H1 (cell line): ENCODE data around the gene FRRS1L. TPM values are rescaled to one million over a fixed set of nuclear protein-coding genes. Genes with fewer than 3 reads are reported as not detected.

ENCODE experiments used
- CTCF ChIA-PET: fragments of 300-600 bp; sonication (Branson Sonifier 250); formaldehyde crosslinking; loops from one replicate; lab custom pipeline; 2021; ENCODE audit not compliant: partially characterized antibody; lab: Charles Lee
- POLR2A ChIA-PET: fragments of 300-600 bp; sonication (Branson Sonifier 250); formaldehyde crosslinking; loops from one replicate; lab custom pipeline; 2021; ENCODE audit warnings: inconsistent platforms; ENCODE audit not compliant: partially characterized antibody; lab: Charles Lee
- DNase-seq, 2 experiments: peaks; one replicate each; pipeline versions ENCODE4 v3.0.0 to v3.0.0-alpha.2; 2010 to 2022; ENCODE audit warnings: low spot score in 2 of 2, low read depth in 1 of 2, mixed read lengths in 1 of 2
- FAIRE-seq: peaks from 2 replicates; lab custom pipeline; 2011; peaks lifted over from hg19 to GRCh38; lab: Jason Lieb, UNC
- H2AFZ ChIP-seq: 2 replicates; pipeline ENCODE4 v1.8.1; 2012; ENCODE audit warnings: low read length, inconsistent platforms
- H2AK5ac ChIP-seq: 2 replicates; pipeline ENCODE4 v1.6.1; 2013; ENCODE audit warnings: low read depth, low read length
- H2BK120ac ChIP-seq: replicated peaks from 2 replicates; pipeline ENCODE3; 2013; ENCODE audit warnings: low read depth, low read length, inconsistent platforms
- H2BK12ac ChIP-seq: 2 replicates; pipeline ENCODE4 v1.6.1; 2013; ENCODE audit warnings: low read depth, low read length
- H2BK15ac ChIP-seq: 2 replicates; pipeline ENCODE4 v1.6.1; 2013; ENCODE audit warnings: low read length
- H2BK20ac ChIP-seq: 2 replicates; pipeline ENCODE4 v1.6.1; 2013; ENCODE audit warnings: low read length
- H2BK5ac ChIP-seq: 2 replicates; pipeline ENCODE4 v1.6.1; 2013; ENCODE audit warnings: low read depth, low read length
- H3K14ac ChIP-seq: 2 replicates; pipeline ENCODE4 v1.6.1; 2013; ENCODE audit warnings: inconsistent platforms; ENCODE audit not compliant: insufficient read length
- H3K18ac ChIP-seq: 2 replicates; pipeline ENCODE4 v1.6.1; 2013; ENCODE audit warnings: low read length; ENCODE audit errors: extremely low read depth
- H3K23ac ChIP-seq: 2 replicates; pipeline ENCODE4 v1.6.1; 2013; ENCODE audit warnings: inconsistent platforms; ENCODE audit not compliant: insufficient read length
- H3K23me2 ChIP-seq: 2 replicates; pipeline ENCODE4 v1.6.1; 2013; ENCODE audit warnings: low read depth, low read length
- H3K27ac ChIP-seq: 2 replicates; pipeline ENCODE4 v1.6.1; 2011; ENCODE audit warnings: low read depth, low read length, inconsistent platforms
- H3K27me3 ChIP-seq, 4 experiments: replicated peaks in 1 of 4; 1 replicate in 1 of 4; 2 replicates in 3 of 4; pipeline versions ENCODE4 v1.6.1 to v1.8.1; 2011 to 2013; ENCODE audit warnings: low read length in 3 of 4, mild to moderate bottlenecking in 3 of 4, inconsistent platforms in 2 of 4, mixed read lengths in 2 of 4, moderate library complexity in 1 of 4; ENCODE audit not compliant: control insufficient read depth in 3 of 4, insufficient read depth in 3 of 4; ENCODE audit errors: extremely low read depth in 1 of 4
- H3K36me3 ChIP-seq, 4 experiments: 2 replicates each; pipeline versions ENCODE4 v1.6.1 to v1.8.1; 2011 to 2013; ENCODE audit warnings: mild to moderate bottlenecking in 4 of 4, low read length in 3 of 4, moderate library complexity in 2 of 4, control low read depth in 1 of 4, inconsistent platforms in 1 of 4; ENCODE audit not compliant: insufficient read depth in 4 of 4, control insufficient read depth in 2 of 4
- H3K4ac ChIP-seq: replicated peaks from 2 replicates; pipeline ENCODE3; 2013; ENCODE audit warnings: low read length, low read depth, mixed read lengths, inconsistent platforms; ENCODE audit not compliant: insufficient read length
- H3K4me1 ChIP-seq, 4 experiments: replicated peaks in 1 of 4; 1 replicate in 1 of 4; 2 replicates in 3 of 4; pipeline versions ENCODE4 v1.6.1 to v1.8.1; 2011 to 2013; ENCODE audit warnings: low read length in 3 of 4, inconsistent platforms in 2 of 4, mixed read lengths in 1 of 4; ENCODE audit not compliant: insufficient read depth in 4 of 4, control insufficient read depth in 3 of 4
- H3K4me2 ChIP-seq, 2 experiments: 2 replicates each; pipeline versions ENCODE4 v1.6.1 to v1.8.1; 2011 to 2013; ENCODE audit warnings: low read depth in 2 of 2, low read length in 2 of 2, control low read depth in 1 of 2, inconsistent platforms in 1 of 2, mild to moderate bottlenecking in 1 of 2; ENCODE audit not compliant: insufficient read depth in 1 of 2
- H3K4me3 ChIP-seq, 4 experiments: fragments of 200-600, 300-600 bp in 1 of 4; sonication (generic), shearing (Covaris generic), sonication (Bioruptor Twin) in 1 of 4; 2 replicates each; pipeline versions ENCODE4 v1.5.1 to v1.8.1; 2011 to 2016; ENCODE audit warnings: low read length in 4 of 4, low read depth in 3 of 4, control low read depth in 2 of 4, inconsistent platforms in 2 of 4, mild to moderate bottlenecking in 2 of 4, mixed read lengths in 1 of 4, moderate library complexity in 1 of 4; ENCODE audit not compliant: insufficient read depth in 2 of 4; ENCODE audit errors: extremely low read depth in 1 of 4
- H3K56ac ChIP-seq: replicated peaks from 2 replicates; pipeline ENCODE3; 2013; ENCODE audit warnings: low read depth, mild to moderate bottlenecking, mixed read lengths, low read length, inconsistent platforms; ENCODE audit not compliant: insufficient read length
- H3K79me1 ChIP-seq: 2 replicates; pipeline ENCODE4 v1.6.1; 2013; ENCODE audit warnings: low read depth, low read length, control low read depth
- H3K79me2 ChIP-seq, 2 experiments: 2 replicates each; pipeline versions ENCODE4 v1.6.1 to v1.8.1; 2012 to 2013; ENCODE audit warnings: low read length in 2 of 2, mild to moderate bottlenecking in 2 of 2, inconsistent platforms in 1 of 2; ENCODE audit not compliant: insufficient read depth in 2 of 2, control insufficient read depth in 1 of 2
- H3K9ac ChIP-seq, 4 experiments: replicated peaks in 1 of 4; 1 replicate in 1 of 4; 2 replicates in 3 of 4; pipeline versions ENCODE4 v1.6.1 to v1.8.1; 2011 to 2013; ENCODE audit warnings: low read depth in 3 of 4, low read length in 3 of 4, control low read depth in 2 of 4, mild to moderate bottlenecking in 2 of 4, moderate library complexity in 2 of 4, inconsistent platforms in 1 of 4; ENCODE audit errors: extremely low read depth in 1 of 4
- H3K9me3 ChIP-seq, 2 experiments: 2 replicates each; pipeline versions ENCODE4 v1.6.1 to v1.8.1; 2012 to 2013; ENCODE audit warnings: mild to moderate bottlenecking in 2 of 2, moderate library complexity in 2 of 2, control low read depth in 1 of 2, inconsistent platforms in 1 of 2, low read depth in 1 of 2, low read length in 1 of 2, mixed read lengths in 1 of 2; ENCODE audit not compliant: insufficient read depth in 2 of 2
- H4K20me1 ChIP-seq, 2 experiments: replicated peaks in 1 of 2; 2 replicates each; pipeline versions ENCODE3 to v1.8.1; 2011 to 2013; ENCODE audit warnings: inconsistent platforms in 2 of 2, low read length in 2 of 2, mild to moderate bottlenecking in 1 of 2; ENCODE audit not compliant: insufficient read depth in 2 of 2, control insufficient read depth in 1 of 2
- H4K5ac ChIP-seq: 2 replicates; pipeline ENCODE4 v1.6.1; 2013; ENCODE audit warnings: low read length, low read depth, mixed read lengths, inconsistent platforms; ENCODE audit not compliant: insufficient read length
- H4K8ac ChIP-seq: 2 replicates; pipeline ENCODE4 v1.8.0; 2013; ENCODE audit warnings: mild to moderate bottlenecking, moderate library complexity, low read length, inconsistent platforms; ENCODE audit not compliant: insufficient read depth; ENCODE audit errors: extremely low read depth
- H4K91ac ChIP-seq: replicated peaks from 2 replicates; pipeline ENCODE3; 2013; ENCODE audit warnings: low read length, mixed read lengths, inconsistent platforms; ENCODE audit not compliant: insufficient read length
- CBX5 ChIP-seq: fragments of 300-800, 300-1000 bp; sonication (generic); IDR thresholded peaks from 2 replicates; pipeline ENCODE4 v1.7.1; 2016; ENCODE audit warnings: antibody characterized with exemption, low read length, low read depth
- CTBP2 ChIP-seq: IDR thresholded peaks from 2 replicates; pipeline ENCODE4 v1.7.0; 2011; ENCODE audit warnings: borderline replicate concordance, mild to moderate bottlenecking, moderate library complexity, mixed read lengths, low read length; ENCODE audit not compliant: insufficient read depth, insufficient read length
- EGR1 ChIP-seq: IDR thresholded peaks from 2 replicates; pipeline ENCODE4 v1.6.1; 2011; ENCODE audit warnings: low read depth, low read length, borderline replicate concordance
- FOSL1 ChIP-seq: IDR thresholded peaks from 2 replicates; pipeline ENCODE4 v1.6.1; 2011; ENCODE audit warnings: mild to moderate bottlenecking, low read depth, low read length, moderate library complexity; ENCODE audit not compliant: insufficient read depth
- GTF2F1 ChIP-seq: IDR thresholded peaks from 2 replicates; pipeline ENCODE4 v1.6.1; 2012; ENCODE audit warnings: low read depth, low read length, improper control_type of control experiment, borderline replicate concordance
- RAD21 ChIP-seq, 2 experiments: IDR thresholded peaks in 1 of 2; conservative IDR thresholded peaks in 1 of 2; 2 replicates each; pipeline ENCODE4 v1.6.1; 2011; ENCODE audit warnings: low read depth in 2 of 2, low read length in 2 of 2, improper control_type of control experiment in 1 of 2, inconsistent platforms in 1 of 2, mild to moderate bottlenecking in 1 of 2, moderate library complexity in 1 of 2
- RBBP5 ChIP-seq: IDR thresholded peaks from 2 replicates; pipeline ENCODE4 v1.7.1; 2012; ENCODE audit warnings: low read depth, mild to moderate bottlenecking, inconsistent platforms, low read length, moderate library complexity, borderline replicate concordance
- RFX5 ChIP-seq: IDR thresholded peaks from 2 replicates; pipeline ENCODE4 v1.6.1; 2011; ENCODE audit warnings: low read depth, low read length, improper control_type of control experiment, borderline replicate concordance
- RXRA ChIP-seq: IDR thresholded peaks from 2 replicates; pipeline ENCODE4 v1.6.1; 2011; ENCODE audit warnings: low read depth, mild to moderate bottlenecking, low read length, moderate library complexity; ENCODE audit not compliant: insufficient read depth
- SUZ12 ChIP-seq: fragments of 200-600 bp; sonication (generic); IDR thresholded peaks from 2 replicates; pipeline ENCODE4 v1.6.1; 2012; ENCODE audit warnings: mild to moderate bottlenecking, inconsistent platforms, low read length, moderate library complexity, mixed read lengths
- WGBS, 2 experiments: shearing (Covaris generic) in 1 of 2; methylation state at CpG; one replicate each; pipeline versions ENCODE4 v1.1.6 to v1.1.7; 2013 to 2015; ENCODE audit warnings: low lambda C conversion rate in 2 of 2, mixed read lengths in 2 of 2, inconsistent platforms in 1 of 2, low coverage in 1 of 2, missing lambda C conversion rate in 1 of 2; ENCODE audit not compliant: insufficient replicate concordance in 2 of 2, insufficient coverage in 1 of 2, insufficient read length in 1 of 2; ENCODE audit errors: extremely low coverage in 1 of 2, missing lambda C conversion rate in 1 of 2; 5-methylcytosine and 5-hydroxymethylcytosine counted together
- polyA plus RNA-seq, 7 experiments: library from polyadenylated mRNA; depleted of rRNA in 3 of 7; stranded (reverse) in 5 of 7; unstranded in 2 of 7; fragments of >200 nt in 5 of 7; fragments of 200-250 nt in 2 of 7; gene quantifications; 1 replicate in 5 of 7; 2 replicates in 1 of 7; 4 replicates in 1 of 7; pipeline versions ENCODE4 v1.2.1 to v1.2.3, GENCODE V29; 2011 to 2013; ENCODE audit warnings: missing spikeins in 2 of 7, mixed read lengths in 2 of 7
- total RNA-seq: library from RNA; stranded (reverse); fragmentation: NEBNext Ultra II Directional; extraction: Animal tissue kit (Norgen Biotek cat#: 25700); gene quantifications from 2 replicates; pipeline ENCODE4 v1.2.1, GENCODE V29; 2021

FRRS1L gene
- total and polyA plus RNA-seq, 2 of the 8 experiments (the other 6 are each of a cell fraction or from before 2014, with no cell fraction given) = 1.0 to 2.2 TPM

- H3K27me3 ChIP-seq = no peaks in the 10 kb centered on the region
- no peak overlapping the region for H4K91ac ChIP-seq
- no peaks in the 10 kb centered on the region for H3K9me3 ChIP-seq
- no peak overlapping the region for H4K5ac ChIP-seq
- H4K20me1 ChIP-seq = peaks cover 11 to 27% of the 10 kb centered on the region in 2 experiments
- no peak overlapping the region for H2BK120ac ChIP-seq
- no peak for DNase-seq
- H2BK15ac ChIP-seq = no peak overlapping the region
- FAIRE-seq = no peak
- H3K79me1 ChIP-seq = peaks cover 7% of the 10 kb centered on the region
- no peak overlapping the region for H2BK12ac ChIP-seq
- H2AK5ac ChIP-seq = no peak overlapping the region
- H3K27ac ChIP-seq = no peak overlapping the region
- CTCF ChIA-PET = interaction anchor here (1.0 to 1.5 kb wide), 5 partner anchors 13 to 95 kb away, joined by 3 to 5 read pairs (median 3); no protein-coding TSS in a partner anchor
- H3K79me2 ChIP-seq = peaks cover 3 to 93% of the 10 kb centered on the region in 2 experiments; a peak in 3 of 4 replicates
- H4K8ac ChIP-seq = no peak overlapping the region
- no peak for TF ChIP-seq CBX5
- no peak for TF ChIP-seq RAD21 (IDR thresholded peaks at IDR 0.05 in 1 of 2, conservative IDR thresholded peaks at IDR 0.05 in 1 of 2; ENCODE audit: low read depth in 2 of 2, low read length in 2 of 2)
- no peak for TF ChIP-seq FOSL1
- no peak for TF ChIP-seq RXRA
- no peak for TF ChIP-seq SUZ12
- no peak for TF ChIP-seq EGR1
- TF ChIP-seq GTF2F1 = no peak
- TF ChIP-seq RBBP5 = no peak
- no peak for TF ChIP-seq RFX5
- TF ChIP-seq CTBP2 = no peak
- no peak overlapping the region for H3K4ac ChIP-seq
- H2AFZ ChIP-seq = no peak overlapping the region
- no peak overlapping the region for H2BK20ac ChIP-seq
- no peak overlapping the region for H3K23ac ChIP-seq
- WGBS, 2 experiments = 93% methylated on average over 4 of the region's 4 CpGs; no CpG with 5 or more reads in 1 of the 2 experiments
- H3K14ac ChIP-seq = no peak overlapping the region
- H3K4me3 ChIP-seq = no peak overlapping the region
- H3K23me2 ChIP-seq = no peaks in the 10 kb centered on the region
- H3K56ac ChIP-seq = no peak overlapping the region
- H2BK5ac ChIP-seq = no peak overlapping the region
- no peak overlapping the region for H3K9ac ChIP-seq
- peaks cover 2 to 11% (median 8%) of the 10 kb centered on the region in 4 experiments; a peak in 5 of 7 replicates for H3K4me1 ChIP-seq
- H3K4me2 ChIP-seq = no peak overlapping the region
- POLR2A ChIA-PET = interaction anchor here (1.4 to 1.7 kb wide), 3 partner anchors 9 to 76 kb away, joined by 3 to 4 read pairs (median 4); partner anchors contain the start of gene TMEM245
- H3K36me3 ChIP-seq = peaks cover 0 to 18% (median 6%) of the 10 kb centered on the region in 4 experiments; a peak in 4 of 8 replicates
- H3K18ac ChIP-seq = no peak overlapping the region
Observed at GRCh38 chr9:109097146-109097545, 69.9 kb downstream of the FRRS1L start.
